K562 (cell line): ENCODE measurements around the gene RLIM. TPM values are rescaled to one million over a fixed set of nuclear protein-coding genes. Genes with fewer than 3 reads are reported as not detected.
A peak's percentile ranks its signal among the peaks of the same experiment; 100 is the strongest.

Source experiments
- ATAC-seq: fragments of 200-7000 bp; cut with Tn5 transposase; 3 replicates; pipeline ENCODE4 v1.9.1; 2020; ENCODE audit warnings: moderate library complexity
- Bru-seq: library from RNA; stranded (reverse); fragments of 400-500 nt; gene quantifications from one replicate; lab custom pipeline; 2021; lab: Mats Ljungman, UMichigan
- BruChase-seq, 2 experiments: library from RNA; stranded (reverse); fragments of 400-500 nt; gene quantifications; one replicate each; lab custom pipeline; 2021; lab: Mats Ljungman, UMichigan
- BruUV-seq: library from RNA; stranded (reverse); fragments of 400-500 nt; replicated peaks from 2 replicates; lab custom pipeline; 2021; lab: Mats Ljungman, UMichigan
- CTCF ChIA-PET: fragments of 300-600 bp; formaldehyde crosslinking; extraction: SDS; loops from one replicate; lab custom pipeline; 2021; ENCODE audit warnings: low intra/inter-chr PET ratio; lab: Yijun Ruan, JAX
- POLR2A ChIA-PET: fragments of 300-600, 350-650 bp; sonication (Branson Sonifier 250); formaldehyde crosslinking; extraction: SDS; loops from one replicate; lab custom pipeline; 2021; ENCODE audit warnings: antibody characterized with exemption, inconsistent platforms; lab: Yijun Ruan, JAX
- DNase-seq, 4 experiments: peaks; one replicate each; pipeline versions ENCODE4 v3.0.0 to v3.0.0-alpha.2; 2011 to 2018; ENCODE audit warnings: low spot score in 3 of 4, mixed read lengths in 3 of 4; ENCODE audit errors: extremely low read depth in 1 of 4
- FAIRE-seq: peaks from 2 replicates; lab custom pipeline; 2011; peaks lifted over from hg19 to GRCh38; lab: Jason Lieb, UNC
- H2AFZ ChIP-seq: 2 replicates; pipeline ENCODE4 v1.6.0; 2011; ENCODE audit warnings: low read depth, low read length, control low read depth, inconsistent platforms
- H3K27ac ChIP-seq: fragments of 200-600 bp; 3 replicates; pipeline ENCODE4 v1.8.0; 2011; ENCODE audit warnings: low read depth, mild to moderate bottlenecking, control low read depth, inconsistent platforms, low read length, moderate library complexity, mixed read lengths; ENCODE audit errors: extremely low read depth
- H3K27me3 ChIP-seq, 2 experiments: fragments of 300-600 bp in 1 of 2; 2 replicates in 1 of 2; 3 replicates in 1 of 2; pipeline versions ENCODE4 v1.6.0 to v1.8.0; 2011; ENCODE audit warnings: inconsistent platforms in 2 of 2, low read length in 2 of 2, mild to moderate bottlenecking in 1 of 2, mixed read lengths in 1 of 2, moderate library complexity in 1 of 2; ENCODE audit not compliant: control insufficient read depth in 2 of 2, insufficient read depth in 2 of 2
- H3K36me3 ChIP-seq: fragments of 300-600 bp; 3 replicates; pipeline ENCODE4 v1.8.0; 2011; ENCODE audit warnings: mild to moderate bottlenecking, low read length, inconsistent platforms; ENCODE audit not compliant: control insufficient read depth, insufficient read depth
- H3K4me1 ChIP-seq, 2 experiments: fragments of 200-600 bp in 1 of 2; replicated peaks in 1 of 2; 2 replicates in 1 of 2; 3 replicates in 1 of 2; pipeline versions ENCODE4 v1.5.1 to v1.8.0; 2011; ENCODE audit warnings: inconsistent platforms in 2 of 2, low read length in 2 of 2, mild to moderate bottlenecking in 1 of 2, mixed read lengths in 1 of 2, moderate library complexity in 1 of 2; ENCODE audit not compliant: control insufficient read depth in 2 of 2, insufficient read depth in 2 of 2
- H3K4me2 ChIP-seq: 2 replicates; pipeline ENCODE4 v1.6.1; 2011; ENCODE audit warnings: low read length, control low read depth, inconsistent platforms, mixed read lengths; ENCODE audit not compliant: insufficient read depth
- H3K4me3 ChIP-seq: fragments of 200-600 bp; sonication (generic), shearing (Covaris generic); 2 replicates; pipeline ENCODE4 v1.5.1; 2016; ENCODE audit warnings: control low read depth, inconsistent platforms
- H3K79me2 ChIP-seq: fragments of 200-600 bp; 3 replicates; pipeline ENCODE4 v1.8.0; 2011; ENCODE audit warnings: low read length, inconsistent platforms; ENCODE audit not compliant: control insufficient read depth, insufficient read depth
- H3K9ac ChIP-seq, 2 experiments: 2 replicates each; pipeline versions ENCODE4 v1.6.0 to v1.6.1; 2011; ENCODE audit warnings: low read depth in 2 of 2, low read length in 2 of 2, control low read depth in 1 of 2, inconsistent platforms in 1 of 2, mild to moderate bottlenecking in 1 of 2, mixed read lengths in 1 of 2; ENCODE audit not compliant: insufficient read depth in 1 of 2
- H3K9me1 ChIP-seq: one replicate; pipeline ENCODE4 v1.6.0; 2011; ENCODE audit warnings: inconsistent platforms, mild to moderate bottlenecking, low read length, moderate library complexity; ENCODE audit not compliant: control insufficient read depth, insufficient read depth
- H3K9me3 ChIP-seq: replicated peaks from 2 replicates; pipeline ENCODE4 v1.5.1; 2011; ENCODE audit warnings: low read depth, low read length, inconsistent platforms; ENCODE audit not compliant: control insufficient read depth, insufficient read depth
- H4K20me1 ChIP-seq: replicated peaks from 2 replicates; pipeline ENCODE4 v1.6.1; 2011; ENCODE audit warnings: low read length, inconsistent platforms, mixed read lengths; ENCODE audit not compliant: control insufficient read depth, insufficient read depth
- ASH1L ChIP-seq: fragments of 450-650 bp; IDR thresholded peaks from 2 replicates; pipeline ENCODE4 v1.6.1; 2018; ENCODE audit warnings: borderline replicate concordance, mild to moderate bottlenecking, low read depth; ENCODE audit not compliant: partially characterized antibody
- BRF1 ChIP-seq: IDR thresholded peaks from 3 replicates; pipeline ENCODE4 v1.6.1; 2011; ENCODE audit warnings: borderline replicate concordance, mild to moderate bottlenecking; ENCODE audit not compliant: insufficient read length; ENCODE audit errors: extremely low read depth
- GATA2 ChIP-seq: sonication (generic); formaldehyde crosslinking; IDR thresholded peaks from 2 replicates; pipeline ENCODE4 v1.4.0; 2020; ENCODE audit warnings: mild to moderate bottlenecking, missing genetic modification reagents
- STAG1 ChIP-seq: sonication (generic); formaldehyde crosslinking; IDR thresholded peaks from 2 replicates; pipeline ENCODE4 v1.5.0; 2020; ENCODE audit warnings: missing genetic modification reagents, borderline replicate concordance
- ZFP30 ChIP-seq: fragments of 250-450 bp; sonication (Bioruptor Pico); IDR thresholded peaks from 2 replicates; pipeline ENCODE4 v1.8.0; 2022; ENCODE audit warnings: moderate library complexity, mild to moderate bottlenecking, inconsistent platforms, borderline replicate concordance
- ZNF165 ChIP-seq: fragments of 250-450 bp; sonication (Bioruptor Pico); IDR thresholded peaks from 2 replicates; pipeline ENCODE4 v1.4.0; 2020; ENCODE audit warnings: borderline replicate concordance
- ZNF354B ChIP-seq: fragments of 250-450 bp; sonication (Bioruptor Pico); IDR thresholded peaks from 2 replicates; pipeline ENCODE4 v1.4.0; 2020
- WGBS: fragments of 100-300 bp; shearing (Covaris generic); methylation state at CpG from one replicate; pipeline ENCODE4 v1.1.6; 2016; ENCODE audit warnings: low coverage, mixed read lengths; ENCODE audit not compliant: insufficient coverage; ENCODE audit errors: missing lambda C conversion rate; 5-methylcytosine and 5-hydroxymethylcytosine counted together
- in situ Hi-C: fragments of 300-500 bp; cut with MboI; formaldehyde crosslinking; loops from 4 replicates; pipeline ENCODE4 v1.15.0; 2018; ENCODE audit warnings: inconsistent platforms, mixed read lengths
- intact Hi-C: fragments of 100-400 bp; cut with micrococcal nuclease; formaldehyde crosslinking; loops from 2 replicates; pipeline ENCODE4 v1.14.2; 2022
- long read RNA-seq, 3 experiments: library from polyadenylated mRNA in 2 of 3; library from RNA in 1 of 3; unstranded in 2 of 3; stranded (forward) in 1 of 3; transcript quantifications; one replicate each; pipeline ENCODE4 v2.0.0, GENCODE V29; 2019 to 2022
- polyA minus RNA-seq, 3 experiments: library from RNA; depleted of rRNA, polyadenylated mRNA; stranded (reverse); fragments of >200 nt; gene quantifications; 2 replicates each; pipeline ENCODE4 v1.2.3, GENCODE V29; 2011
- polyA plus RNA-seq, 8 experiments: library from polyadenylated mRNA; depleted of rRNA in 4 of 8; stranded (reverse) in 5 of 8; unstranded in 3 of 8; fragments of >200 nt; fragmentation: Nextera tagmentation in 2 of 8; fragmentation: Illumina TruSeq in 1 of 8; extraction: Ambion mirVana in 2 of 8; extraction: Trizol in 1 of 8; gene quantifications; 2 replicates each; pipeline versions ENCODE4 v1.2.1 to v1.2.3, GENCODE V29; 2011 to 2014; ENCODE audit warnings: inconsistent platforms in 1 of 8, missing spikeins in 1 of 8
- total RNA-seq, 7 experiments: library from RNA; depleted of rRNA in 6 of 7; stranded (reverse); fragments of >200 nt in 6 of 7; fragmentation: Illumina TruSeq in 2 of 7; extraction: Trizol in 2 of 7; gene quantifications; 2 replicates each; pipeline versions ENCODE4 v1.2.1 to v1.2.3, GENCODE V29; 2011 to 2021; ENCODE audit warnings: low replicate concordance in 1 of 7
- TF ChIP-seq, protein P1 (sequence below): fragments of 450-650 bp; formaldehyde crosslinking; IDR thresholded peaks from 2 replicates; pipeline ENCODE4 v1.4.0; 2020; ENCODE audit warnings: mild to moderate bottlenecking, moderate library complexity

RLIM gene, protein sequence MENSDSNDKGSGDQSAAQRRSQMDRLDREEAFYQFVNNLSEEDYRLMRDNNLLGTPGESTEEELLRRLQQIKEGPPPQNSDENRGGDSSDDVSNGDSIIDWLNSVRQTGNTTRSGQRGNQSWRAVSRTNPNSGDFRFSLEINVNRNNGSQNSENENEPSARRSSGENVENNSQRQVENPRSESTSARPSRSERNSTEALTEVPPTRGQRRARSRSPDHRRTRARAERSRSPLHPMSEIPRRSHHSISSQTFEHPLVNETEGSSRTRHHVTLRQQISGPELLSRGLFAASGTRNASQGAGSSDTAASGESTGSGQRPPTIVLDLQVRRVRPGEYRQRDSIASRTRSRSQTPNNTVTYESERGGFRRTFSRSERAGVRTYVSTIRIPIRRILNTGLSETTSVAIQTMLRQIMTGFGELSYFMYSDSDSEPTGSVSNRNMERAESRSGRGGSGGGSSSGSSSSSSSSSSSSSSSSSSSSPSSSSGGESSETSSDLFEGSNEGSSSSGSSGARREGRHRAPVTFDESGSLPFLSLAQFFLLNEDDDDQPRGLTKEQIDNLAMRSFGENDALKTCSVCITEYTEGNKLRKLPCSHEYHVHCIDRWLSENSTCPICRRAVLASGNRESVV
- 10.0 and 45.5 TPM in 2 replicates for total RNA-seq (2011; cell fraction: chromatin; rRNA removed; ENCODE audit: low replicate concordance)
- 6.3 and 10.9 TPM in 2 replicates for total RNA-seq (2011; cell fraction: nucleolus; rRNA removed)
- total RNA-seq (2011; cell fraction: nucleoplasm; rRNA removed) = 22.7 and 32.8 TPM in 2 replicates
- total RNA-seq (2014; rRNA removed) (14.9 and 15.7 TPM in 2 replicates), total RNA-seq (2014; rRNA removed; fragmentation: Illumina TruSeq; extraction: Trizol) (31.4 and 37.8 TPM in 2 replicates), total RNA-seq (2015; rRNA removed; fragmentation: Illumina TruSeq; extraction: Trizol) (24.0 and 26.4 TPM in 2 replicates), total RNA-seq (2021) (19.9 and 22.4 TPM in 2 replicates), polyA plus RNA-seq (2011; rRNA removed) (22.6 and 26.4 TPM in 2 replicates), polyA plus RNA-seq (2014; fragmentation: Illumina TruSeq; extraction: Trizol) (13.4 and 13.5 TPM in 2 replicates), polyA plus RNA-seq (2014; fragmentation: Nextera tagmentation; extraction: Ambion mirVana) (1 to 10 TPM; 4.2 TPM), polyA plus RNA-seq (2014; rRNA removed) (9.5 and 9.6 TPM in 2 replicates), polyA minus RNA-seq (2011; rRNA and poly(A)+ RNA removed) (81.6 and 83.9 TPM in 2 replicates), Bru-seq, nascent RNA (percentile 94 among the genes with signal in this experiment), BruChase-seq, experiment 1, labeled RNA remaining after a 2-hour chase (percentile 94 among the genes with signal in this experiment), BruChase-seq, experiment 2, labeled RNA remaining after a 6-hour chase (percentile 96 among the genes with signal in this experiment)
- polyA plus RNA-seq (2011; cell fraction: cytosol; rRNA removed) = 4.0 and 11.5 TPM in 2 replicates
- 6.5 and 10.9 TPM in 2 replicates for polyA plus RNA-seq (2011; cell fraction: nucleus; rRNA removed)
- polyA plus RNA-seq (2012) = 6.9 and 7.7 TPM in 2 replicates
- polyA minus RNA-seq (2011; cell fraction: cytosol; rRNA and poly(A)+ RNA removed) = 24.1 and 29.3 TPM in 2 replicates
- polyA minus RNA-seq (2011; cell fraction: nucleus; rRNA and poly(A)+ RNA removed) = 11.2 and 22.2 TPM in 2 replicates
- long read RNA-seq, experiment 1, full-length matches to known transcripts = 35 of 48 reads
- long read RNA-seq, experiment 1, partial matches to known transcripts = 0 of 48 reads
- long read RNA-seq, experiment 1, other reads (novel, unspliced or antisense) = 13 of 48 reads
- long read RNA-seq, experiment 2, full-length matches to known transcripts = 2 of 10 reads
- long read RNA-seq, experiment 2, partial matches to known transcripts = 0 of 10 reads
- long read RNA-seq, experiment 2, other reads (novel, unspliced or antisense) = 8 of 10 reads
- long read RNA-seq, experiment 3, full-length matches to known transcripts = 8 of 9 reads
- long read RNA-seq, experiment 3, partial matches to known transcripts = 0 of 9 reads
- long read RNA-seq, experiment 3, other reads (novel, unspliced or antisense) = 1 of 9 reads

GRCh38 chrX:74614093-74614909 lies at the start of gene RLIM:
Gene RLIM, minus strand, starts transcription at chrX:74614624. Its CDS starts 18,647 bp downstream, at chrX:74595977.
- FAIRE-seq = peak; percentile 67
- no peaks in the 10 kb centered on the region for H3K9me1 ChIP-seq
- H3K4me2 ChIP-seq = peak within 1 kb of the TSS; percentile 76
- in situ Hi-C loops = no loop called here
- BruUV-seq = no TSS peak
- H4K20me1 ChIP-seq = no peaks in the 10 kb centered on the region
- peak within 1 kb of the TSS; percentile 78 for H2AFZ ChIP-seq
- under 1% methylated on average over 33 of the region's 66 CpGs for WGBS
- peak within 1 kb of the TSS; percentile 64 for H3K4me3 ChIP-seq
- peaks cover 0 to 7% of the 10 kb centered on the region in 2 experiments; a peak in 2 of 5 replicates for H3K4me1 ChIP-seq
- peak; percentile 61 to 89 (median 74) for DNase-seq
- H3K9ac ChIP-seq = peak within 1 kb of the TSS; percentile 87 to 95
- peak; percentile 98 for ATAC-seq
- peaks cover 21% of the 10 kb centered on the region for H3K36me3 ChIP-seq
- ChIA-PET POLR2A (interaction anchor here (0.7 to 1.0 kb wide), 7 partner anchors 8 to 1202 kb away, joined by 3 to 4 read pairs (median 3); no protein-coding TSS in a partner anchor), CTCF (interaction anchor here (0.6 kb wide), 1 partner anchor 103 kb away, joined by 3 read pairs; no protein-coding TSS in a partner anchor)
- peaks cover 50% of the 10 kb centered on the region for H3K79me2 ChIP-seq
- H3K27me3 ChIP-seq = no peaks in the 10 kb centered on the region
- intact Hi-C loops = no loop called here
- H3K27ac ChIP-seq = peak within 1 kb of the TSS; percentile 93
- no peaks in the 10 kb centered on the region for H3K9me3 ChIP-seq
- TF ChIP-seq GATA2 (CRISPR knock-in tag) (no peak), BRF1 (no peak), ZFP30 (no peak), ASH1L (no peak), STAG1 (CRISPR knock-in tag) (no peak), ZNF354B (CRISPR knock-in tag) (no peak), ZNF165 (no peak)
- TF ChIP-seq, protein P1, sequence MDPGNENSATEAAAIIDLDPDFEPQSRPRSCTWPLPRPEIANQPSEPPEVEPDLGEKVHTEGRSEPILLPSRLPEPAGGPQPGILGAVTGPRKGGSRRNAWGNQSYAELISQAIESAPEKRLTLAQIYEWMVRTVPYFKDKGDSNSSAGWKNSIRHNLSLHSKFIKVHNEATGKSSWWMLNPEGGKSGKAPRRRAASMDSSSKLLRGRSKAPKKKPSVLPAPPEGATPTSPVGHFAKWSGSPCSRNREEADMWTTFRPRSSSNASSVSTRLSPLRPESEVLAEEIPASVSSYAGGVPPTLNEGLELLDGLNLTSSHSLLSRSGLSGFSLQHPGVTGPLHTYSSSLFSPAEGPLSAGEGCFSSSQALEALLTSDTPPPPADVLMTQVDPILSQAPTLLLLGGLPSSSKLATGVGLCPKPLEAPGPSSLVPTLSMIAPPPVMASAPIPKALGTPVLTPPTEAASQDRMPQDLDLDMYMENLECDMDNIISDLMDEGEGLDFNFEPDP (CRISPR knock-in tag) = no peak
